ENCODE results near the gene TNIP2. TPM values are rescaled to one million over a fixed set of nuclear protein-coding genes. Genes with fewer than 3 reads are reported as not detected.
"Not testable (repeated sequence)": the region's sequence is repeated elsewhere in the genome, so short reads cannot be mapped to it uniquely, and the experiment has no call there.

TNIP2 gene
- total and polyA plus RNA-seq, 10 donors = 32.7 to 53.5 (median 47.9) TPM

DNA sequence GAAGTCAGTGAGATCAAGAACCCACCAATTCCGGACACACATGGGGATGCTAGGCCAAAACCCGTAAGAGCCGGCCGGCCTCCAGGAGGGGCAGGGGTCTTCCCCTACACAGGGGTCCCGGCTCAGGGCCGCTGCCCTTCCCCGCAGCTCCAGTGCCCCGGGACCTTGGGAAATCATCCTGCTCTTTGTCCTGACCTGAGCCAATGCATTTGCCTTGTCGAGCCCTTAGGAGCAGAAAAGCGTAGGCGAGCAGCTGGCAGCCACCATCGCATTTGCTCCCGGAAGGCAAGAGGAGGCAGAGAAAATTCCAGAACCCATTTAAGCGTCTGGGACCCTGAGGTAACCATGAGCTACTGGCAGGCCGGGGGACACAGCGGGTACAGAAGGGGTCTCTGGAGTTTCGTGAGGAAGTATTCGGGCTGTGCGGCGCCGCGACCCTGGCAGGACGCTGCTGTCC, 7.4 kb upstream of the TNIP2 start:
- H3K4me3 ChIP-seq = peak overlapping the region; percentile 29 to 73 (median 44)
- intact Hi-C loops (cut with DNase I; ENCODE audit: low total_unique reads) = loop anchor here (10.0 kb wide), 2 partner anchors 51 to 91 kb away; no protein-coding TSS in a partner anchor
- H3K36me3 ChIP-seq = no peaks in the 10 kb centered on the region
- peak overlapping the region; percentile 35 to 84 (median 75) for H3K27ac ChIP-seq
- H3K27me3 ChIP-seq (replicated peaks in 1 of 7) = no peaks in the 10 kb centered on the region
- peak; percentile 80 for DNase-seq
- 40 to 65% (median 50%) methylated on average over 23 of the region's 23 CpGs for WGBS, 5 donors
- H3K4me1 ChIP-seq = peaks cover 0 to 43% (median 23%) of the 10 kb centered on the region in 6 donors
- no peak for TF ChIP-seq POLR2A (IDR thresholded peaks at IDR 0.05)
- no peak for TF ChIP-seq POLR2AphosphoS5 (IDR thresholded peaks at IDR 0.05)
- no peaks in the 10 kb centered on the region for H3K9me3 ChIP-seq

DNA sequence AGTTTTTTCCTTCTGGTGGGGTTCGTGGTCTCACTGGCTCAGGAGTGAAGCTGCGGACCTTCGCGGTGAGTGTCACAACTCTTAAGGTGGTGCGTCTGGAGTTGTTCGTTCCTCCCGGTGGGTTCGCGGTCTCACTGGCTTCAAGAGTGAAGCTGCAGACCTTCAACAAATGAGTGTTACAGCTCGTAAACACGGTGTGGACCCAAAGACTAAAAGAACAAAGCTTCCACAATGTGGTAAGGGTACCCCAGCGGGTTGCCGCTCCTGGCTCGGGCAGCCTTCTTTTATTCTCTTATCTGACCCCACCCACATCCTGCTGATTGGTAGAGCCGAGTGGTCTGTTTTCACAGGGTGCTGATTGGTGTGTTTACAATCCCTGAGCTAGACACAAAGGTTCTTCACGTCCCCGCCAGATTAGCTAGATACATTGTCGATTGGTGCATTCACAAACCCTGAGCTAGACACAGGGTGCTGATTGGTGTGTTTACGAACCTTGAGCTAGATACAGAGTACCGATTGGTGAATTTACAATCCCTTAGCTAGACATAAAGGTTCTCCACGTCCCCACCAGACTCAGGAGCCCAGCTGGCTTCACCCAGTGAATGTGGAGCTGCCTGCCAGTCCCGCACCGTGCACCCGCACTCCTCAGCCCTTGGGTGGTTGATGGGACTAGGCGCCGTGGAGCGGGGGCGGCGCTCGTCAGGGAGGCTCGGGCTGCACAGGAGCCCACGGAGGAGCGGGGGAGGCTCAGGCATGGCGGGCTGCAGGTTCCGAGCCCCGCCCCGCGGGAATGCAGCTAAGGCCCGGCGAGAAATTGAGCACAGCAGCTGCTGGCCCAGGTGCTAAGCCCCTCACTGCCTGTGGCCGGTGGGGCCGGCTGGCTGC, 6.6 kb upstream of the TNIP2 start:
- H3K4me1 ChIP-seq = peaks cover 0 to 35% (median 19%) of the 10 kb centered on the region in 6 donors
- not testable (repeated sequence) for H3K27me3 ChIP-seq (replicated peaks in 1 of 7); H3K36me3 ChIP-seq; H3K4me3 ChIP-seq; H3K27ac ChIP-seq; H3K9me3 ChIP-seq
- peak; percentile 74 for DNase-seq
- intact Hi-C loops (cut with DNase I; ENCODE audit: low total_unique reads) = loop anchor here (10.0 kb wide), 2 partner anchors 52 to 92 kb away; no protein-coding TSS in a partner anchor
- 93 to 95% (median 94%) methylated on average over 24 to 42 of the region's 42 CpGs for WGBS, 5 donors

DNA sequence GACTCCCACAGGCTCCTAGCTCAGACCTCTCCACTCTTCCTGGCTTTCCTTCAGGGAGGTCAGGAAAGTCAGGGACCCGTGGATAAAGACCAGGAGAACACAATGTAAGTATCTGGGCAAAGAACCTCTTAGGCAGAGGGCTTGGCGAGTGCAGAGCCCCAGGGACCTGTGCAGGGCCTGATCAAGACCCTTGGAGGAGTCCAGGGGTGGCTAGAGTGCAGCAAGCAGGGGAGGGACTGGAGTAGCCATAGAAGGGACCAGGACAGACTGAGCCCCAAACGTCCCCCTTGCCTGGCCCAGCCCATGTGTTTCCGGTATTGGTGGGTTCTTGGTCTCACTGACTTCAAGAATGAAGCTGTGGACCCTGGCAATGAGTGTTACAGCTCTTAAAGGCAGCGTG, 5.9 kb upstream of the TNIP2 start:
- H3K27me3 ChIP-seq (replicated peaks in 1 of 7) = no peaks in the 10 kb centered on the region
- peak; percentile 41 for DNase-seq
- no peak overlapping the region for H3K4me3 ChIP-seq
- H3K27ac ChIP-seq = no peak overlapping the region
- peaks cover 0 to 28% (median 18%) of the 10 kb centered on the region in 6 donors for H3K4me1 ChIP-seq
- no peaks in the 10 kb centered on the region for H3K9me3 ChIP-seq
- H3K36me3 ChIP-seq = no peaks in the 10 kb centered on the region
- TF ChIP-seq POLR2A (IDR thresholded peaks at IDR 0.05) (no peak), POLR2AphosphoS5 (IDR thresholded peaks at IDR 0.05) (no peak)
- TF ChIP-seq, protein P1, sequence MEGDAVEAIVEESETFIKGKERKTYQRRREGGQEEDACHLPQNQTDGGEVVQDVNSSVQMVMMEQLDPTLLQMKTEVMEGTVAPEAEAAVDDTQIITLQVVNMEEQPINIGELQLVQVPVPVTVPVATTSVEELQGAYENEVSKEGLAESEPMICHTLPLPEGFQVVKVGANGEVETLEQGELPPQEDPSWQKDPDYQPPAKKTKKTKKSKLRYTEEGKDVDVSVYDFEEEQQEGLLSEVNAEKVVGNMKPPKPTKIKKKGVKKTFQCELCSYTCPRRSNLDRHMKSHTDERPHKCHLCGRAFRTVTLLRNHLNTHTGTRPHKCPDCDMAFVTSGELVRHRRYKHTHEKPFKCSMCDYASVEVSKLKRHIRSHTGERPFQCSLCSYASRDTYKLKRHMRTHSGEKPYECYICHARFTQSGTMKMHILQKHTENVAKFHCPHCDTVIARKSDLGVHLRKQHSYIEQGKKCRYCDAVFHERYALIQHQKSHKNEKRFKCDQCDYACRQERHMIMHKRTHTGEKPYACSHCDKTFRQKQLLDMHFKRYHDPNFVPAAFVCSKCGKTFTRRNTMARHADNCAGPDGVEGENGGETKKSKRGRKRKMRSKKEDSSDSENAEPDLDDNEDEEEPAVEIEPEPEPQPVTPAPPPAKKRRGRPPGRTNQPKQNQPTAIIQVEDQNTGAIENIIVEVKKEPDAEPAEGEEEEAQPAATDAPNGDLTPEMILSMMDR (IDR thresholded peaks at IDR 0.05 in 8 of 11, conservative IDR thresholded peaks at IDR 0.05 in 3 of 11) = no peak
- WGBS, 5 donors = 58 to 83% (median 75%) methylated on average over 3 to 5 of the region's 5 CpGs
- intact Hi-C loops (cut with DNase I; ENCODE audit: low total_unique reads) = loop anchor here (10.0 kb wide), 2 partner anchors 53 to 93 kb away; no protein-coding TSS in a partner anchor

DNA sequence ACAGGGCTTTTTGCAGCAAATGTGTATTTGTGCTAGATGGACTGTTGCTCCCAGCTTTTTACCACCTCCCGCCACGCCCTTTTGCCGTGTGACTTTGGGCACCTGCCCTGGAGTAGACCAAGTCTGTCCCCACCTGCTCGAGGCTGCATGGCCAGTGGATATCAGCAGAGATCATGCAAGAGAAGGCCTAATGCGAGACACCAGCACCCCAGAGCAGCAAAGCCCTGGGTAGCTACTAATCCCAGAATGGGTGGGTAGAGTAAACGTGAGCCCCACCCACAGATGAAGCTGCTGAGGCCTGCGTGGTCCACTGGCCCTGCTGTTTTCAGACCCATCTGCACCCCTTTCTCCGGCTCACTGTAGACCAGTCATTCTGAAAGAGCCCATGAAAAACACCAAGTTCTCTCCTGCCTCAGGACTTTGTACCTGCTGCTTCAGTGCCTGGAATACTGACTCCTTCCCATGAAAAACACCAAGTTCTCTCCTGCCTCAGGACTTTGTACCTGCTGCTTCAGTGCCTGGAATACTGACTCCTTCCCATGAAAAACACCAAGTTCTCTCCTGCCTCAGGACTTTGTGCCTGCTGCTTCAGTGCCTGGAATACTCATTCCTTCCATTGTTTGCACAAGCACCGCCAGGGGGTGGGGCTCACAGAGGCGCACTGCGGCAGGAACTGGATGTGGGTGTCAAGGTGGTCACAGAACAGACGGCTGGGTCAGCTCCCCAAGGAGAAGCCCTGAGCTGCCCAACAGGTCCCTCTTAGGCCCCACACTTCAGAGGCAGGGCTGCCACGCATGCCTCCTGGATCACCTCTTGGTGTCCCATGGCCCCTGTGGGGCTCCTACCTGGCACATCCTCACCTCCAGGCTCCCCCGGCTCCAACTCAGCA, 5.1 kb upstream of the TNIP2 start:
- WGBS, 5 donors = 66 to 72% (median 68%) methylated on average over 12 to 14 of the region's 14 CpGs
- Histone ChIP-seq H3K27ac (no peak overlapping the region), H3K4me3 (no peak overlapping the region), H3K36me3 (no peaks in the 10 kb centered on the region), H3K27me3 (replicated peaks in 1 of 7) (no peaks in the 10 kb centered on the region), H3K9me3 (no peaks in the 10 kb centered on the region), H3K4me1 (peaks cover 4 to 33% (median 23%) of the 10 kb centered on the region in 6 donors)
- intact Hi-C loops (cut with DNase I; ENCODE audit: low total_unique reads) = loop anchor here (10.0 kb wide), 2 partner anchors 54 to 94 kb away; no protein-coding TSS in a partner anchor
- peak; percentile 81 for DNase-seq
- no peak for TF ChIP-seq POLR2A (IDR thresholded peaks at IDR 0.05)
- TF ChIP-seq, protein P1 (IDR thresholded peaks at IDR 0.05 in 8 of 11, conservative IDR thresholded peaks at IDR 0.05 in 3 of 11) = peak in 2 of 11 experiments; percentile 6 to 16
- peak; percentile 14 to 42 (median 41) for TF ChIP-seq POLR2AphosphoS5 (IDR thresholded peaks at IDR 0.05)

All from spleen (tissue), 11 donors.